HEK293T (cell line): ENCODE measurements around the gene SH3RF3.

Experiments used
- CTCF ChIA-PET: fragments of 350-600 bp; formaldehyde crosslinking; extraction: SDS; loops from one replicate; lab custom pipeline; 2021; ENCODE audit warnings: antibody characterized with exemption, inconsistent platforms; lab: Yijun Ruan, JAX
- POLR2A ChIA-PET: fragments of 350-600 bp; formaldehyde crosslinking; extraction: SDS; loops from one replicate; lab custom pipeline; 2020; ENCODE audit warnings: antibody characterized with exemption, inconsistent platforms; lab: Yijun Ruan, JAX
- DNase-seq: peaks from one replicate; pipeline ENCODE4 v3.0.0; 2012; ENCODE audit warnings: mixed read lengths; ENCODE audit errors: extremely low spot score
- ARNT ChIP-seq: fragments of 450-650 bp; IDR thresholded peaks from 2 replicates; pipeline ENCODE4 v1.6.1; 2017; ENCODE audit warnings: mild to moderate bottlenecking
- BHLHE40 ChIP-seq: fragments of 450-650 bp; IDR thresholded peaks from 2 replicates; pipeline ENCODE4 v1.6.1; 2016; ENCODE audit warnings: mild to moderate bottlenecking, moderate library complexity, borderline replicate concordance
- CTBP1 ChIP-seq: fragments of 450-650 bp; IDR thresholded peaks from 2 replicates; pipeline ENCODE4 v1.6.1; 2016; ENCODE audit warnings: borderline replicate concordance
- ELF4 ChIP-seq: fragments of 450-650 bp; IDR thresholded peaks from 2 replicates; pipeline ENCODE4 v1.6.1; 2017; ENCODE audit warnings: antibody characterized with exemption
- FOXA1 ChIP-seq: fragments of 450-650 bp; IDR thresholded peaks from 2 replicates; pipeline ENCODE4 v1.6.1; 2016; ENCODE audit warnings: mild to moderate bottlenecking
- FOXK2 ChIP-seq: fragments of 450-650 bp; IDR thresholded peaks from 2 replicates; pipeline ENCODE4 v1.6.1; 2016; ENCODE audit warnings: mild to moderate bottlenecking
- FOXM1 ChIP-seq: fragments of 450-650 bp; IDR thresholded peaks from 2 replicates; pipeline ENCODE4 v1.6.1; 2017; ENCODE audit warnings: mild to moderate bottlenecking, borderline replicate concordance
- HDGF ChIP-seq: fragments of 450-650 bp; IDR thresholded peaks from 2 replicates; pipeline ENCODE4 v1.6.1; 2017; ENCODE audit warnings: antibody characterized with exemption, borderline replicate concordance
- L3MBTL2 ChIP-seq: fragments of 450-650 bp; conservative IDR thresholded peaks from 2 replicates; pipeline ENCODE4 v1.6.1; 2016; ENCODE audit warnings: mild to moderate bottlenecking
- LEF1 ChIP-seq: fragments of 450-650 bp; IDR thresholded peaks from 2 replicates; pipeline ENCODE4 v1.6.1; 2017; ENCODE audit warnings: mild to moderate bottlenecking, borderline replicate concordance
- NFRKB ChIP-seq: fragments of 450-650 bp; IDR thresholded peaks from 2 replicates; pipeline ENCODE4 v1.6.1; 2016; ENCODE audit warnings: mild to moderate bottlenecking, moderate library complexity
- PKNOX1 ChIP-seq: fragments of 450-650 bp; IDR thresholded peaks from 2 replicates; pipeline ENCODE4 v1.6.1; 2016
- SP1 ChIP-seq: fragments of 450-650 bp; IDR thresholded peaks from 2 replicates; pipeline ENCODE4 v1.6.1; 2017
- SUZ12 ChIP-seq: fragments of 450-650 bp; IDR thresholded peaks from 2 replicates; pipeline ENCODE4 v1.6.1; 2016; ENCODE audit warnings: mild to moderate bottlenecking
- TARDBP ChIP-seq: fragments of 450-650 bp; IDR thresholded peaks from 2 replicates; pipeline ENCODE4 v1.6.1; 2016
- ZNF384 ChIP-seq: fragments of 450-650 bp; IDR thresholded peaks from 2 replicates; pipeline ENCODE4 v1.6.1; 2016

SH3RF3 gene

GRCh38 chr2:109213646-109214433 lies 84.8 kb downstream of the SH3RF3 start:
- DNase-seq = no peak
- ChIA-PET POLR2A (interaction anchor here (0.7 kb wide), 1 partner anchor 39 kb away, joined by 3 read pairs; no protein-coding TSS in a partner anchor), CTCF (interaction anchor here (0.6 kb wide), 1 partner anchor 25 kb away, joined by 5 read pairs; no protein-coding TSS in a partner anchor)
- TF ChIP-seq LEF1 (no peak), PKNOX1 (0 out of 2 replicates have a peak, but pooled peaks have one; percentile 11)

GRCh38 chr2:109214651-109215371 lies 85.8 kb downstream of the SH3RF3 start:
- ChIA-PET CTCF (interaction anchor here (0.7 kb wide), 1 partner anchor 295 kb away, joined by 3 read pairs; no protein-coding TSS in a partner anchor), POLR2A (interaction anchor here (0.7 to 1.3 kb wide), 2 partner anchors 24 to 38 kb away, joined by 3 read pairs; no protein-coding TSS in a partner anchor)
- TF ChIP-seq NFRKB (no peak), FOXA1 (no peak), ZNF384 (no peak)
- no peak for DNase-seq

GRCh38 chr2:109215866-109216265 lies 86.9 kb downstream of the SH3RF3 start:
- POLR2A ChIA-PET = interaction anchor here (1.3 kb wide), 1 partner anchor 23 kb away, joined by 3 read pairs; no protein-coding TSS in a partner anchor
- CTCF ChIA-PET = interaction anchor here (0.7 to 1.2 kb wide), 4 partner anchors 9 to 87 kb away, joined by 3 to 6 read pairs (median 3); partner anchors contain the start of gene SH3RF3
- TF ChIP-seq HDGF (no peak), SUZ12 (no peak), ARNT (no peak), LEF1 (no peak), PKNOX1 (no peak), FOXA1 (no peak), ZNF384 (no peak), TARDBP (no peak), SP1 (no peak), ELF4 (no peak), L3MBTL2 (no peak), CTBP1 (no peak), NFRKB (no peak), BHLHE40 (no peak), FOXM1 (no peak), FOXK2 (no peak)
- DNase-seq = no peak

GRCh38 chr2:109216332-109216731 lies 87.3 kb downstream of the SH3RF3 start:
- TF ChIP-seq HDGF = no peak
- ChIA-PET CTCF (interaction anchor here (0.9 to 1.2 kb wide), 3 partner anchors 8 to 45 kb away, joined by 3 to 6 read pairs (median 3); no protein-coding TSS in a partner anchor), POLR2A (interaction anchor here (1.3 kb wide), 1 partner anchor 23 kb away, joined by 3 read pairs; no protein-coding TSS in a partner anchor)

GRCh38 chr2:109217362-109218086 lies 88.5 kb downstream of the SH3RF3 start:
- CTCF ChIA-PET = no interaction called here
- DNase-seq = no peak
- TF ChIP-seq HDGF = no peak
- TF ChIP-seq CTBP1 = no peak
- no peak for TF ChIP-seq NFRKB
- TF ChIP-seq L3MBTL2 = no peak
- no peak for TF ChIP-seq PKNOX1
- no peak for TF ChIP-seq ELF4
- no peak for TF ChIP-seq ZNF384
- no peak for TF ChIP-seq FOXK2
- no peak for TF ChIP-seq ARNT
- TF ChIP-seq BHLHE40 = no peak
- no peak for TF ChIP-seq SUZ12
- no peak for TF ChIP-seq FOXA1
- POLR2A ChIA-PET = no interaction called here

More at GRCh38 chr2:109216332-109216731, 87.3 kb downstream of the SH3RF3 start:
- no peak for DNase-seq
